Inferior parietal cortex (tissue), 1 donor: ENCODE results near the gene EPB41L4B.

Experiments used
- DNase-seq: peaks from one replicate; pipeline ENCODE4 v3.0.0-alpha.2; 2016; ENCODE audit errors: extremely low spot score

EPB41L4B gene

DNA sequence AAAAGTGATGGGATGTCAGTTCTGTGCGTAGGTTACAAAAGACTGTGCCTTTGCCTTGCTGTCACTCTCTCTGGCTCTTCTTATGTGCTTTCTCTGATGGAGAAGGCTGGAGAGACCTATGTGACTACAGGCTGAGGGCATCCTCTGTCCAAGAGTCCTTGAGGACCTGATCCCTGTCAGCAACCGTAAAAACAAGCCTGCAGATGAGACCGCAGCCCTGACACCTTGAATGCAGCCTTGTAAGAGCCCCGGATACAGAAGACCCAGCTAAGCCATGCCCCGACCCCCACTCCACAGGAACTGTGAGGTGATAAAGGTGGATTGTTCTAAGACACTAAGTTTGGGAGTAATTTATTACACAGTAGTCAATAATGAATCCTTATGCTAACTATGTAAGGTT lies 121.2 kb downstream of the EPB41L4B start:
- no peak for DNase-seq

- no peak for DNase-seq
Measured at GRCh38 chr9:109198736-109199382, 122.0 kb downstream of the EPB41L4B start.

DNA sequence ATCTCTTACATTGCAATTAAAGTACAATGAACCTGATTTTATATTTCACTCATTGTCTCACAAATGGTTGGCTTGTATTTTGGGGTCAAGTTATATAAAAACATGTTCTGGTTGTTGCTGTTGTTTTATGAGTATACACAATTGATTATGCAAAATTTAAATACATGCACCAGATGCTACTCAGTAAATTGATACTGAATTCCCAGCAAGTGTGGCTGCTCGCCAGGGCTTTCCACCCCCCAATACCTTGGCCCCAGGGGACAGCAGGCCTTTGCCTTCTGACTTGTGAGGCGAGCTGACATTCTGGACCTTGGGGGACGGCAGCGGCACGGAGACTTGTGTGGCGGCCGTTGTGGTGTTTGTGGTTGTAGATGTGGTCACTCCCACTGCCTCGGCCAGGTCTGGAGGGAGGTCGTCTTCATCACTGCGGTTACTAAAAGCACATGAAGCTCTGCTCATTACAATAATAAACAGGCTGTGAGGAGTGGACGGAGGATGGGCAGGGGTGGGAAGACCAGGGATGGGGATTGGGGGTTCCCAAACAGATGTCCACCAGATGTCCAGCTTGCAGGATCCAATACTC lies 126.8 kb downstream of the EPB41L4B start:
- DNase-seq, result no peak

DNA sequence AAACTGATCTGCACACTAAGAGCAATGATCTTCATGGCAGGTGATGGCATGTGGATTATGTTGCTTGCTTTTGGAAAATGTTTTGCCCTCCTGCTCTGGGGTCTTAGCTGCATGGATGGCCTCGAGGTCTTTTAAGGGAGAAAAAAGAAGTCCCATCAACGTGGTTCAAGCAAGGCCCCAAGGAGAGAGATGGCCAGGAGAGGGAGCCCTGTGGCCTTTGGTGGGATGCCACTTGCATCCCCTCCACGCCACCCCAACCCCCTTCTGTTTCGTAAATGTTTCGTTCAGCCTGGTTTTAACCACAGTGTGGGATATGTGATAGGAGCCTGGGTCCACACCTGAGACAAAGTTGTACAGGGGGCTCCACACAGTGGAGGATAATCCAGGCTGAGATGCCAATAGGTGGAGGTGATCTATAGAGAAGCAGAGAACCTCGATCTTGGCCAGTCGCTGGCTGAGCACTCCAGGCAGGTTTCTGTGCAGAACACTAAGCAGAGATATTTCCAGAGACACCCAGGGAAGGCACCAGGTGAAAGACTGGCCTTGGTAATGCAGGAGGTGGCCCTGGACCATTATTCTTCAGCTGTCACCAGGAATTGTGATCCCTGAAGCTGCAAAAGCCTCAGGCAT lies 128.0 kb downstream of the EPB41L4B start:
- no peak for DNase-seq

- DNase-seq, result no peak
Measured at GRCh38 chr9:109191746-109192145, 129.1 kb downstream of the EPB41L4B start.

DNA sequence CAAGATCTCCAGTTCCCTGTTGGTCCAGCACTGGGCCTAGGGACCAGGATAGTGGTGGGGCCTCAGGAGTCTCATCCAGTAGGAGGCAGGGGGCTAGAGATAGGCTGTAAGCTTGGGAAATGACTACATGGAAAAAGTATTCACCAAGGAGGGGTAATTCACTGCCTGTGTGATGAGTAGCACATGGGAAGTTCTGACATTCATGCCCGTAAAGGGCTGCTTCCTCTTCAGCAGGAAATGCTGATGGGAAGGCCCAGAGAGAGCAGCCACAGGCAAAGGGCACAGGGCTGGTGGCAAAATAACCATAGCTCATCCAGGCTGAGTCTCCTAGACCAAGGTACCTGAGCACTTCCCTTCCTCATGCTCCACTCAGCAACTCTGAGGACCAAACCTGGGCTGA lies 130.7 kb downstream of the EPB41L4B start:
- DNase-seq, result no peak

DNA sequence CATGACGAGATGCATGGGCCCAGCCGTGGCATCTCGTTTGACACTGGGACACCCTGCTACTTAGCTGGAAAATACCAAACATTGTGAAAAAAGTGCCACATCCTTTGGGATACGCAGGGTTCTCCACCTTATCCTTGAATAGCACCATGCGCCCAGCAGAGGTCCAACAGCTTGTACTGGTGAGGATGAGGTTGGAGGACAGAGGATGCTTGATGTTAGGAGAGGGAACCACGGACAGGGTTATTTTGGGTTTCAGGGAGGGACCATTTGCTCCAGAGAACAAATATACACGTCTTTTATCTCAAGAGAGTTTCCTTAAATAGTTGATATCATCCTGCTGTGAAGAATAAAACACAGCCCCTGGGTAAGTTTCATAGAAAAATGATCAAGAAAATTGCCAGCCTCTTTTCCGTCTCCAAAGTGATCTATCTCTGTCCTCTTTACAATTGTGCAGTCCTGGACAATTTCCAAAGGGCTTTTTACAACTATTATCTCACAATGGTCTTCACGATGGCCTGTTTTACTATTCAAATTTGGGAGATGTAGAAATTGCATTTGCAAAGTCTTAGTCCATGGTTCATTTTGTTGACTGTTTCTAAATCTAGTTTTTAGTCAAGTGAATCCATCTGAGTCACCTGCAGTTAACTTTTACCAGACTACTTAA lies 133.9 kb downstream of the EPB41L4B start:
- no peak for DNase-seq

- DNase-seq, result peak; percentile 15
Measured at GRCh38 chr9:109182940-109183798, 137.7 kb downstream of the EPB41L4B start.

GRCh38 chr9:109182550-109182939 lies 138.3 kb downstream of the EPB41L4B start:
- no peak for DNase-seq

GRCh38 chr9:109181284-109181683 lies 139.6 kb downstream of the EPB41L4B start:
- DNase-seq, result no peak

DNA sequence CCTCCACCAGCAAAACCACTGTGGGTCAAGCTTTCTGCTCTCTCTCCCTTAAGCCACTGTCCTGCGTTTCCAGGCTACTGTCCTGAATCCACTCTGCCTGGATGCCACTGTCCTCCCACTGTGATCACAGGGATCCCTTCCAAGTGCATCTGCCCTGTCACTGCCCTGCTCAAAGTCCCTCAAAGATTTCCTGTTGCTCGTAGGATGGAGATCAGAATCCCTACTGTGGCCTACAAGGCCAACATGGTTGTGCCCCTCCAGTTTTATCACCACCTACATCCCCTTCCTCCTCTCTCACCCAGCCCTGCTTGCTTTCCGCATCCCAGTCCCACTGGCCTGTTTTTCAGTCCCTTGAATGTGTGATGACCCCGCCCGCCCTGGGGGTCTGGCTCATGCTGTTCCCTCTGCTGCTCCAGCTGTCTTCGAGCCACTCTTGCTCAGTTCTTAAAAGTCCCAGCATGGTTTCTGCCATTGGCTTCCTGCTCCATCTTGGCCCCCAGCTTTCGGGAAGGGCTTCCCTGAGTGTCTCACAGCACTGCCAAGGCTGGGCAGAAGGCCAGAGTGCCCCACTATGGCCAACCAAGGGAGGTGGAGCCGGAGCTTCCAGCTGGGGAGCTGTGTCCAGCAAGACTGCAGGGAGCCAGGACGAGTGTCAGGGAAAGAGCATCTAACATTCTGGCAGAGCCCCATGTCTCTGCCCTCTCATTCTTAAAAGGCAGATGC lies 140.9 kb downstream of the EPB41L4B start:
- DNase-seq, result no peak

- no peak for DNase-seq
Measured at GRCh38 chr9:109176963-109177362, 143.9 kb downstream of the EPB41L4B start.

DNA sequence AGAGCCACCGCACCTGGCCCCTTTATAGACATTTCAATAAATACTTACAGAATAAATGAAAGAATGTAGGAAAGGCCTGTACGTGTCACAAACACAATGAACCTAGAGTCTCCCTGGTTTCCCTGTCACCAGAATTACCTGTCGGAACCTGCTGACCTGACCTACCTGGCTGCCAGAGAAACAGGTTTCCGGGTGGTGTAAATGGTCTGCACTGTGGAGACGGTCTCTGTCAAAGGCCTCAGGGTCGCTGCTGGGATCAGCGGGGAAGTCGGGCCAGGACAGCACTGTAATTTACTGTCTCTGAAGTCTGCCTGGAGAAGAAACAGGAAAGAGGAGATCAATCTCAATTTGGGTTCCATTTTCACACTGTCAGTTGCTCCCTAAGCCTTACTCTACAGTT lies 144.5 kb downstream of the EPB41L4B start:
- no peak for DNase-seq

DNA sequence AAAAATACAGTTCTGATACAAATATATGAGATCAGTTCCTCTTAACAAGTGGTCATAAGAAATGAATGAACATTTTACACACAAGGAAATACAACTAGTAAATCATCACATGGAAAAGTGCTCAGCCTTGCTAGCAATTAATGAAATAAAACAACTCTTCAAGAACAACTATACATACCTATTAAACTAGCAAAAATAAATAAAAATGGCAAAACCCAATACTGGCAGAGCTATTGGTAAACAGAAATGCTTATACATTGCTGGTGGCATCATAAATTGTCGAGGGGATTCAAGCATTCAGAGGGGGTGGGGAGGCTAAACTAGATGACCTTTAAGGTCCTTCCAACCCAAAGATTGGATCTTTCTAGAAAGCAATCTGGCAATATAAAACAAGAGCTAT lies 147.9 kb downstream of the EPB41L4B start:
- DNase-seq, result no peak

- DNase-seq, result no peak
Measured at GRCh38 chr9:109171926-109172325, 148.9 kb downstream of the EPB41L4B start.

GRCh38 chr9:109168170-109168569 lies 152.7 kb downstream of the EPB41L4B start:
- no peak for DNase-seq

GRCh38 chr9:109167716-109168115 lies 153.1 kb downstream of the EPB41L4B start:
- DNase-seq, result no peak

- peak; percentile 42 for DNase-seq
Measured at GRCh38 chr9:109166771-109167601, 153.9 kb downstream of the EPB41L4B start, which contains the start of gene FRRS1L. TSS of gene FRRS1L (minus strand) at chr9:109167249. CDS start at chr9:109167138, 111 bp downstream.

DNA sequence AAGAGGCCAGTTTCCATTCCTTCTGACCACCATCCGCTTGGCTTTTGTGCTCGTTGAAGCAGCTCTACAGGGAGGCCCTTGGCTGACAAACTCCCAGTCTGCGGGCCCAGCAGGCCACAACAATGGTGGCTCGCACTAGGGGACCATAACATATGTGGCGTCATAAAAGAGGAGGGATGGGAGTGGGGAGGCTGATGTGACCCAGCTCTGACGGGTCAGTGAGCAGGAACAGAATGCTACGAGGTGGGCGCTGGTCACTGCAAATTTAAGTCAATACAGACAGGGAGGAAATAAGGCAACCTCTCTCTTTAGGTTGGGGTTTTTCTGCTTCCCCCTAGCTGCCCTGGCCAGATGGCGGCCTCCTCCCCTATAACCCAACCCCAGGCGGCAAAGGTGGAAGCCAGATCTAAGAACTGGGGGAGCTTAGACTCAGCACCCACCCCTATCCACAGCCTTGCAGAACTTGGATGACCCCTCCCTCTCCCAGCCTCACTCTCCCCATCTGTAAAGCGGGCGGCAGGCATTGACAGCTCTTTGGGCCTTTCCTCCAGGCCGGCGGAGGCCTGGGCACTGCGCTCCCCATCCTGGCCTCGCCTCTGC lies 154.6 kb downstream of the EPB41L4B start:
- no peak for DNase-seq

- no peak for DNase-seq
Measured at GRCh38 chr9:109164042-109164441, 156.8 kb downstream of the EPB41L4B start.
